ENCODE results near the gene DNAJA3. TPM values are rescaled to one million over a fixed set of nuclear protein-coding genes. Genes with fewer than 3 reads are reported as not detected.
"Not testable (repeated sequence)": the region's sequence is repeated elsewhere in the genome, so short reads cannot be mapped to it uniquely, and the experiment has no call there.

The DNAJA3 gene
- total RNA-seq, 1 donor from 2014 or later = 68.6 TPM

DNA sequence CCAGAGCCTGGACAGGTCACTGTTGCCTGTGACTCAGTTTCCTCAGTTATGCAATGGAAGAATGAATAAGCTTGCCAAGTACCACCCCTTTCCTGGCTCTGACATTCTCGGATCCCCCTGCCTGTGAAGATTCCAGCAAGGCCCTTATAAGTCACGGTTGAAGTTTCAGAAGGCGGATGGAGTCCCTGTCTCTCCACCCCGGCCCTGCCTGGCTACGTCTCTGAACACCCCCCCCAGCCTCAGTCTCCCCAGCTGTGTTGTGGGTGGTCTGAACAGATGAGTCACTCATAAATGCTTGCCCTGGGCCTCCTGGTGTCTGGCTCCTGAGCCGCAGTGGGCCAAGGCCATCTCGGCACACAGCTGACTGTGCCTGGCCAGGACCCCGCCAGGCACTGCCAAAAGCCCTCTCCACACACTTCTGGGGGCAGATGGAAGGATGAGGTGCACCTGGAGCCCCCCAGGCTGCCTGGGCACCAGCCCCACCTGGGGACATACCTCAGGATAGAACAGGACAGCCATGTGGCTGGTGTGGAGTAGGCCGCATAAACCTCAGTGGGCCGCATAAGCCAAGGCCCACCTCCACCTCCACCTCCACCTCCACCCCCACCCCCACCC lies 38.6 kb upstream of the DNAJA3 start:
- intact Hi-C loops (cut with micrococcal nuclease) = no loop called here

DNA sequence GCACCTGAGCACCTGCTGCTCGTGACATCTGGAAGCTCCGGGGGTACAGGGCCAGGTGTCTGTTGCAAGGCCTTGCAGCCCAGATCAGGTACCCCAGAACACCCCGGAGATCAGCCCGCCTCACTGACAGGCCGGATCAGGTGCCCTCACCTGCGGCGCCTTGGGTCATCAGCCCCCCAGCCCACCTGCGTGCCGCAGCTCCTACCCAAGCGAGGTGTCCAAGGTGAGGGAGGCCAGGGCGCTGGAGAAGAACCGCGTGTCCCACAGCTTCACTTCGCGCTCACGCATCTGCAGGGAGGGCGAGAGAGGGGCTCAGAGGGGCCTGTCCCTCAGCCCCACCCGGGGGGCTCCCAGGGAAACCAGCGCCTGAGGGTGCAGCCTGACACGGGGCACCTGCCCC lies 37.9 kb upstream of the DNAJA3 start:
- intact Hi-C loops (cut with micrococcal nuclease) = no loop called here

GRCh38 chr16:4388271-4389021 lies 37.2 kb upstream of the DNAJA3 start:
- intact Hi-C loops (cut with micrococcal nuclease) = no loop called here

- intact Hi-C loops (cut with micrococcal nuclease) = no loop called here
Observed at GRCh38 chr16:4389051-4389955, 36.4 kb upstream of the DNAJA3 start.

- intact Hi-C loops (cut with micrococcal nuclease) = no loop called here
Observed at GRCh38 chr16:4390266-4391260, 35.1 kb upstream of the DNAJA3 start.

GRCh38 chr16:4391631-4392381 lies 33.9 kb upstream of the DNAJA3 start:
- intact Hi-C loops (cut with micrococcal nuclease) = no loop called here

DNA sequence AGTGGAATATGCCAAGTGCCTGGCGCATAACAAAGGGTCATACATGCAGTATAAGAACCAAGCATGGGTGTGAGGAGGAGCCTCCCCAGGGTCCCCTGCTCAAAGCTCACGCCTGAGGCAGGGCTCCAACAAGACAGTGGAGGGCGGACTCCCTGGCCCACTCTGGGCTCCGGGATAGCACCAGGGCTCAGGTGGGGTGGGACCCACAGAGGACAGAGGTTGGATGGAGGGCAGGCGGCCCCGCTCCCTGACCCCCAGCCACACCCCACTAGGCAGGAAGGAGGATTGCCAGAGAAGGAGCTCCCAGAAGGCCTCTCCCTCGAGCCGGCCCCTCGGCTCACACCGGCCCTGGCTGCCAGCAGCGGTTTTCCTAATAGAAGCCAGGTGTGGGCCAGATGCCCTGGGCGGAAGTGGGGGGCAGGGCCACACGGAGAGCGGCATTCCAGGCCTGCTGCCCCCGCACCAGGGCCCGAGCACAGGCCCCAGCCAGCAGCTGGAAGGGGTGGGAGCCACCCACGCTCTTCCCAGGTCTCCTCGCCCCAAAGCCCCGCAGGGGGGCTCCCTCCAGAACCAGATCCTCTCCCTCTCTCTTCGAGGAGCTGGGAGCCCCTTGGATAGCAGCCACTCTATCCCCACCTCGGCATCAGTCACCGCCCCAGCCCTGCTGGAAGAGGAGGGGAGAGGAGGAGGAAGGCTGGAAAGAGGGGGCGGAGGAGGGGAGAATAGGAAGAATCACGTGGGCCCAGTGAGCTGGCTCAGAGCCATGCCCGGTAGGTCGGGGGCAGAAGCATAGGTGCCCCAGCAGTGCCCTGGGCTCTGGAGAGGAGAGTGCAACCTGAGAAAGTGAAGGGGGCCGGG lies 33.1 kb upstream of the DNAJA3 start:
- intact Hi-C loops (cut with micrococcal nuclease) = no loop called here

DNA sequence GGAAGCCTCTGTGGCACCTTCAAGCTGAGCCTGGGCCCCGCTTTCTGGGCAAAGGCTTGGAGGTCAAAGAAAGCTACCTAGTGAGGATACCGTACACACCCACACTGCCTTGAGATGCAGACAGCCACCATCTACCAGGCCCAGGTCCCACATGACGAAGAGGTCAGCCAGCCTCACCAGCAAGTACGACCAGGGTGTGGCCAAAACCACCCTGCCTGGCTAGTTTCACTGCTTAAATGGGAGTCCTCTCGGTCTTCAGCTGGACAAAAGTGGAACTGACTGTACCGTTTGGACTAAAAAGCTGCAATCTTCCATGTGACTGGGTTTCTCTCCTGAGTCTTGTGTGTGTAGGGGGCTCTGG lies 32.4 kb upstream of the DNAJA3 start:
- intact Hi-C loops (cut with micrococcal nuclease) = no loop called here

- intact Hi-C loops (cut with micrococcal nuclease) = not testable (repeated sequence)
Observed at GRCh38 chr16:4393850-4394249, 31.8 kb upstream of the DNAJA3 start.

GRCh38 chr16:4395055-4395726 lies 30.5 kb upstream of the DNAJA3 start:
- intact Hi-C loops (cut with micrococcal nuclease) = no loop called here

DNA sequence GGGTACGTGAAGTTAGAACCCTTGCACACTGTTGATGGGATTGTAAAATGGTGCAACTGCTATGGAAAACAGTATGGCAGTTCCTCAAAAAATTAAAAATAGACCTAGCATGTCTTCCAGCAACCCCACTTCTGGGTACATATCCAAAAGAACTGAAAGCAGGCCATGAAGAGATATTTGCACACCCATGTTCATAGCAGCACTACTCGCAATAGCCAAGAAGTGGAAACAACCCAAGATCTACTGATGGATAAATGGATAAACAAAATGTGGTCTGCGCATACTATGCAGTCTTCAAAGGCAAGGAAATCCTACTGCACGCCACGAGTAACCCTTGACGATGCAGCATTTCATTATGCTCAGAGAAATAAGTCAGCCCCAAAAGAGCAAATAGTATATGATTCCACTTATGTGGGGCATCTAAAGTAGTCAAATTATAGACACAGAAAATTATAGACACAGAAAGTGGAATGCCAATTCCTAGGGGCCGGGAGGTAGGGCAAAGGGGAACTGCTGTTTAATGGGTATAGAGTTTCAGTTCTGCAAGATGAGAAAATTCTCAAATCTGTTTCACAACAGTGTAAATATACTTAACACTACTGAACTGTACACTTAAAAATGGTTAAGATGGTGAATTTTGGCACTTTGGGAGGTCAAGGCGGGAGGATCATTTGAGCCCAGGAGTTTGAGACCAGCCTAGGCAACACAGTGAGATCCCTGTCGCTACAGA lies 26.5 kb upstream of the DNAJA3 start:
- intact Hi-C loops (cut with micrococcal nuclease) = no loop called here

GRCh38 chr16:4401094-4401501 lies 24.6 kb upstream of the DNAJA3 start:
- intact Hi-C loops (cut with micrococcal nuclease) = loop anchor here (5.0 kb wide), 1 partner anchor 44 kb away; no protein-coding TSS in a partner anchor

- intact Hi-C loops (cut with micrococcal nuclease) = loop anchor here (5.0 kb wide), 1 partner anchor 44 kb away; no protein-coding TSS in a partner anchor
Observed at GRCh38 chr16:4401510-4401909, 24.2 kb upstream of the DNAJA3 start.

- intact Hi-C loops (cut with micrococcal nuclease) = loop anchor here (5.0 kb wide), 1 partner anchor 45 kb away; no protein-coding TSS in a partner anchor
Observed at GRCh38 chr16:4402439-4403132, 23.1 kb upstream of the DNAJA3 start.

- intact Hi-C loops (cut with micrococcal nuclease) = loop anchor here (5.0 kb wide), 1 partner anchor 46 kb away; no protein-coding TSS in a partner anchor
Observed at GRCh38 chr16:4403133-4403949, 22.3 kb upstream of the DNAJA3 start.

Data from T-helper 2 cell treated with Interferon-gamma antibody and Interleukin-4, amounts not matched to agents 100 ng/mL and 5 ng/mL, for 36 hours (primary cell).